GM19099 (cell line): Measurements from ENCODE around the gene POFUT1.

Source experiments
- POLR2A ChIP-seq: IDR thresholded peaks from 3 replicates; pipeline ENCODE4 v1.6.1; 2011; ENCODE audit warnings: low read depth; ENCODE audit not compliant: insufficient read length; ENCODE audit errors: extremely low read depth

The POFUT1 gene

DNA sequence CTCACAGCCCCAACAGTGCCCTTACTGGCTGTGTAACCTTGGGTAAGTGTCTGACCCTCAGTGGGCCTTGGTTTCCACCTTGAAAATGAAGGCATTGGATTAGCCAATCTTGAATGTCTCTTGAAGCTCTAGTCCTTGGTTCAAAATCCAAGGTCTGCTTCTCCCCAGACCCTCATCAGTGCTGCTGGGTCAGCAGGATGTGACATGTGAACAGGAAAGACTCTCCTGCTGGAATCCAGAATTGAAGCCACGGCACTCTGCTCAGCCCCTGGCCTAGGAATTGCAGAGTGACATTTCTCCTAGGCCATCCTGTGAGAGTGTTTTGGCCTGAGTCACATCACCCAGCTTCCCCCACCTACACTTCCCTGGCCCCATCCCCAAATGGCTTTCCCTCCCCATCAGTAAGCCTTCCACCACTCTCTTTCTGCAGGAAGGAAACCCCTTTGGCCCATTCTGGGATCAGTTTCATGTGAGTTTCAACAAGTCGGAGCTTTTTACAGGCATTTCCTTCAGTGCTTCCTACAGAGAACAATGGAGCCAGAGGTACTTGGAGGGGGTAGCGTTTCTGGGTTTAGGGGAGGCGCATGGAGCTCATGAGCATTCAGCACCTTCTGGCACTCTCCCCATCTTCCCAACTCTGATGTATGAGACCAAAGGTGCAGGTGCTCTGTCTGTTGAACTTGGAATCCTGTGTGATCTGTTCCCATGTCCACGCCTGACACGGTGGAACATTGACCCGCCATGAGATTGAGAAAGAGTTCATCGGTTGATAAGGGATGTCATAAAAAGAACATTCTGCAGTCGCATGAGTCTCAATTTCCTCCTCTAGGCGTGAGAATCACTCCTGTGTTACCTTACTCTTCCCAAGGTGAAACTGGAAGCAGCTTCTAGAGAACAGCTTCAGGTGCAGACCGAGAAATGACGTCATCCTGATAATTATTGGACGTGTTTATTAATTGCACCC, 8.8 kb downstream of the POFUT1 start:
- no peak for TF ChIP-seq POLR2A

DNA sequence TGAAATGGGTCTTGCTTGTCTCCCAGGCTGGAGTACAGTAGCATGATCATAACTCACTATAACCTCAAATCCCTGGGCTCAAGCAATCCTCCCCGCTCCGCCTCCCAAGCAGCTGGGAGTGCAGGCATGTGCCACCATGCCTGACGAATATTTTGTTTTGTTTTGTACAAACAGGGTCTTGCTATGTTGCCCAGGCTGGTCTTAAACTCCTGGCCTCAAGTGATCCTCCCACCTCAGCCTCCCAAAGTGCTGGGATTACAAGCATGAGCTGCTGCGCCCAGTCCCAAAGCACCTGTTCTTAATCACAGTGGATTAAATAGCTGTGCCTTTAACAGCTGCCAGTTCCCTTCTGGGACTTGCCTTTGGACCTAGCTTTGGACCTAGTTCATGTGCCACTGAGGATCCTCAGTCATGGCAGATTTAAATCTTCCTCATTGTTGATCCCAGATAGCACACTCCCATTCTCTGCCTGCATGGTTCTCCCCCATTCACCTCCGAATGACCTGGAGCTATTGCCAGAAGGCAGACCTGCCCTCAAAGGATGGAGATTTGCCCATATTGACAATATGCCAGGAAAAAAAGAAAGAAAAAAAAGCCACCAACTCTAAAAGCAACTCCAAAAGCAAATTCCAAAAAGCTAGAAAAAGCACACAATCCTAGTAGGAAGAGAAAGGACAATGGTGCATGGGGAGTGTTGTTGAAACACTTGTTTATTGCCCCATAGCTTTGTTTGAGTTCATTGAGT, 10.6 kb downstream of the POFUT1 start:
- no peak for TF ChIP-seq POLR2A

DNA sequence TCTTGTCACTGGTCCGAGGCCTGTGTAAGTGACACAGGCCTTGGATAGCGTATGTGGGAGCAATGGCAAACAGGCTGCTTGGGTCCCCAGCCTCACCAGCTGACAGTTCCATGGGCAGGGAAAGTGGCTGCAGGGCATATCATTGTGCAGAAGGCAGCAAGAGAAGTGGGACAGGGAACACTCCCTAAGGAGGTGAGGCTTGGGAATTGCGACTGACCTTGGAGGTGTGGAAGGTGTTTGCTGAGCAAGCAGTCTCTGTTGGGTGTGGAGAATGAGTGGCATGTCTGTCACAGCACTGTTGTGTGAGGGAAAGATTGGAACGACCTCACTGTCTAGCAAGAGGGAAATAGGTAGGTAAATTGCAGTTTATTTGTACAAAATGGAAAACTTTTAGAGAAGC, 16.8 kb downstream of the POFUT1 start:
- no peak for TF ChIP-seq POLR2A

GRCh38 chr20:32226391-32226790, 18.7 kb downstream of the POFUT1 start:
- TF ChIP-seq POLR2A, result no peak

- TF ChIP-seq POLR2A, result no peak
These were observed 19.6 kb downstream of the POFUT1 start for GRCh38 chr20:32227306-32227705.

- TF ChIP-seq POLR2A, result no peak
These were observed 20.3 kb downstream of the POFUT1 start for GRCh38 chr20:32227744-32228688.

- TF ChIP-seq POLR2A, result no peak
These were observed 21.6 kb downstream of the POFUT1 start for GRCh38 chr20:32229251-32229747.

DNA sequence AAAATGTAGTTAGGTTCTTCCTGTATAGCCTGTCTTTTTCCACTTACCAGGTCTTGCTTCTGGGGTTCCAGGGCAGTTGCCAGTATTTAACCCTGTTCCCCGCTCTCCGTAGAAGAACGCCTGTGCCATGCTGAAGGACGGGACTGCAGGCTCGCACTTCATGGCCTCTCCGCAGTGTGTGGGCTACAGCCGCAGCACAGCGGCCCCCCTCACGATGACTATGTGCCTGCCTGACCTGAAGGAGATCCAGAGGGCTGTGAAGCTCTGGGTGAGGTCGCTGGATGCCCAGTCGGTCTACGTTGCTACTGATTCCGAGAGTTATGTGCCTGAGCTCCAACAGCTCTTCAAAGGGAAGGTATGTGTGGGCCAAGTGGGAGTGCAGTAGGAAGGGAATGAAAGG, 23.0 kb downstream of the POFUT1 start:
- TF ChIP-seq POLR2A, result no peak

DNA sequence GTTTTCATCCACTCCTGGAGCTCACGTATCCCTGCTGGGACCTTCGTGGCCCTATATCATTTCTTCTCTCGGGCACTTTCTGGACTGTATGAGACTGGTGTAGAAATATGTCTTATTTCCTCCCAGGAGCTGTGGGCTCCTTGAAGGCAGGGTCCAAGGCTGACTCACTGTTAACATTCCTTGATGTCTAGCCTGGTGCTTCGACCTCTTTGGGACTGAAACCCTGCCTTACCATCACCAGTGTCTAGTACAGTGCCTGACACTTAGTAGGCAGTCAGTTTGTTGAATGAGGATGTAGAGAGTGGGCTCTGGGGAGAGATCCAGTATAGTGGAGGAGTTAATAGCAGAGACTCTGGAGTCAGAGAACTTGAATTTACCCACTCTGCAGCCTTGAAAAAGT, 23.6 kb downstream of the POFUT1 start:
- no peak for TF ChIP-seq POLR2A

- TF ChIP-seq POLR2A, result no peak
These were observed 24.2 kb downstream of the POFUT1 start for GRCh38 chr20:32231847-32232246.

DNA sequence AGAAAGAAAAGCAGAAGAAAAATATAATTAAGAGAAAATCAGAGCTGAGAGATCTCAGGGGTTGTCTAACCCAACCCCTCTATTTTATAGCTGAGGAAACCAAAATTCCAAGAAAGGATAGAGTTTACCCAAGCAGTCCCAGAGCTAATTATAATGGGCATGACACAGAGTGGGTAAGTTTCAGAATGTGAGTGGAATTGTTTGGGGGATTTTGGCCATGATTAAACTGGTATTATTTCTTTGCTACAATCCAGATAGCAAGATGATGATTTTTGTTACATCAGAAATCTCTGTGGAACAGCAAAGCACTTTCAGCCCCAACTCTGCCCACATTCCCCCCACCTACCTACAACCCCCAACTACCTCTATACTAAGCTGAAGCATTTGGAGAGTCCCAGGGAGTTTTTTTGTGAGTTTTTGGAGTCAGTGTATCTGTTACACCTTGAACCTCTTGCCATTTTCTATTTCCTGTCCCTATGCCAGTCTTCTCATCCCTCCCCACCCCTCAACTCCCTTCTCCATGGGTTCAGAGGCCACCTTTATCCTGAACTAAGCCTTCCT, 24.7 kb downstream of the POFUT1 start:
- TF ChIP-seq POLR2A, result no peak

GRCh38 chr20:32233286-32233685, 25.6 kb downstream of the POFUT1 start:
- TF ChIP-seq POLR2A, result no peak

DNA sequence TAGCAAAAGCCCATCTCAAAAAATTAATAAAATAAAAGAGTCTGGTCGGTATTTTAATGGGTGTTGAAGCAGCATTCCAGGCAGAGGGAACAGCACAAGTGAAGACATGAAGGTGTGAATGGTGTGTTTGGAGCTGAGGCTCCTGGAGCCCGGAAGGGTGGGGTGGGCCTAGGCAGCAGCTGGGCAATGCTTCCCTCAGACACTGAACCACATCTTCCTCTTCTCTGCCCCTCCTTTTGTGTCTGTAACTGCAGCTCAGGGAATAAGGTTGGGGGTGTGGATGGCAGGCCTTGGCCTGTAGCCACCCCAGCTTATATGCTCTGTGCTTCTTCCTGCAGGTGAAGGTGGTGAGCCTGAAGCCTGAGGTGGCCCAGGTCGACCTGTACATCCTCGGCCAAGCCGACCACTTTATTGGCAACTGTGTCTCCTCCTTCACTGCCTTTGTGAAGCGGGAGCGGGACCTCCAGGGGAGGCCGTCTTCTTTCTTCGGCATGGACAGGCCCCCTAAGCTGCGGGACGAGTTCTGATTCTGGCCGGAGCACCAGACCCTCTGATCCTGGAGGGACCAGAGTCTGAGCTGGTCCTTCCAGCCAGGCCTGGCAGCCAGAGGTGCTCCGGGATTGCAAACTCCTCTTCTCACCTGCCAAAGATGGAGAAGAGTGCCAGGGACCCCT, 26.6 kb downstream of the POFUT1 start:
- no peak for TF ChIP-seq POLR2A

GRCh38 chr20:32235331-32236047, 27.8 kb downstream of the POFUT1 start:
- TF ChIP-seq POLR2A, result no peak

- TF ChIP-seq POLR2A, result no peak
These were observed 28.4 kb downstream of the POFUT1 start for GRCh38 chr20:32236048-32236533.
